Fibroblast of skin of left quadriceps (primary cell): ENCODE measurements around the gene BBS9.

Experiments
- DNase-seq, 2 experiments: peaks; one replicate each; pipeline ENCODE4 v3.0.0-alpha.2; 2013; ENCODE audit warnings: low read depth in 2 of 2

The BBS9 gene

GRCh38 chr7:33601884-33602283 is 472.5 kb downstream of the BBS9 start:
- DNase-seq, result no peak

GRCh38 chr7:33604056-33604455 is 474.7 kb downstream of the BBS9 start:
- DNase-seq, result no peak

GRCh38 chr7:33610918-33611317 is 481.6 kb downstream of the BBS9 start:
- DNase-seq, result no peak

GRCh38 chr7:33612442-33612841 is 483.1 kb downstream of the BBS9 start:
- DNase-seq, result no peak

- DNase-seq, result no peak
These were observed 485.2 kb downstream of the BBS9 start for GRCh38 chr7:33614357-33615117.

- DNase-seq, result no peak
These were observed 487.4 kb downstream of the BBS9 start for GRCh38 chr7:33616752-33617151.

GRCh38 chr7:33619264-33619663 is 489.9 kb downstream of the BBS9 start:
- no peak for DNase-seq

- DNase-seq, result no peak
These were observed 493.9 kb downstream of the BBS9 start for GRCh38 chr7:33623267-33623666.

- DNase-seq, result no peak
These were observed 494.9 kb downstream of the BBS9 start for GRCh38 chr7:33624215-33624614.

- DNase-seq, result no peak
These were observed 497.5 kb downstream of the BBS9 start for GRCh38 chr7:33626869-33627268.

GRCh38 chr7:33627741-33628140 is 498.4 kb downstream of the BBS9 start:
- no peak for DNase-seq

- no peak for DNase-seq
These were observed 499.5 kb downstream of the BBS9 start for GRCh38 chr7:33628894-33629293.

GRCh38 chr7:33630359-33630758 is 501.0 kb downstream of the BBS9 start:
- no peak for DNase-seq

- no peak for DNase-seq
These were observed 503.0 kb downstream of the BBS9 start for GRCh38 chr7:33632322-33632721.

- DNase-seq, result no peak
These were observed 503.6 kb downstream of the BBS9 start for GRCh38 chr7:33632840-33633525.

- DNase-seq, result no peak
These were observed 505.2 kb downstream of the BBS9 start for GRCh38 chr7:33634606-33635005.

- no peak for DNase-seq
These were observed 507.0 kb downstream of the BBS9 start for GRCh38 chr7:33636359-33636758.

- DNase-seq, result peak; percentile 82
These were observed 510.3 kb downstream of the BBS9 start for GRCh38 chr7:33639552-33640197.

GRCh38 chr7:33640741-33641140 is 511.4 kb downstream of the BBS9 start:
- no peak for DNase-seq

GRCh38 chr7:33642312-33642711 is 512.9 kb downstream of the BBS9 start:
- DNase-seq, result no peak

- no peak for DNase-seq
These were observed 514.2 kb downstream of the BBS9 start for GRCh38 chr7:33643530-33643929.

- no peak for DNase-seq
These were observed 515.1 kb downstream of the BBS9 start for GRCh38 chr7:33644489-33644888.

GRCh38 chr7:33645104-33645503 is 515.7 kb downstream of the BBS9 start:
- peak; percentile 47 to 54 for DNase-seq
